Subcutaneous adipose tissue (tissue), 4 donors: ENCODE measurements around the gene CUEDC1. TPM values are rescaled to one million over a fixed set of nuclear protein-coding genes. Genes with fewer than 3 reads are reported as not detected.

Source experiments
- CTCF ChIP-seq: fragments of 450-650 bp; IDR thresholded peaks from one replicate; pipeline ENCODE4 v1.5.1; 2016; ENCODE audit warnings: low read depth, mild to moderate bottlenecking, control low read depth, antibody characterized with exemption, moderate library complexity
- total RNA-seq, 4 donors: library from RNA; depleted of rRNA; stranded (reverse); fragments of >200 nt; gene quantifications; one replicate each; pipeline ENCODE4 v1.1.0, GENCODE V29; 2016

The CUEDC1 gene
- total RNA-seq, 4 donors from 2014 or later: 18.0 to 22.5 (median 21.1) TPM

- TF ChIP-seq CTCF: no peak
Observed at GRCh38 chr17:57923182-57923872, 31.9 kb downstream of the CUEDC1 start.

GRCh38 chr17:57920916-57921703, 34.1 kb downstream of the CUEDC1 start:
- no peak for TF ChIP-seq CTCF

GRCh38 chr17:57919918-57920317, 35.3 kb downstream of the CUEDC1 start:
- TF ChIP-seq CTCF: no peak

GRCh38 chr17:57918017-57918895, 37.0 kb downstream of the CUEDC1 start:
- no peak for TF ChIP-seq CTCF

- TF ChIP-seq CTCF: no peak
Observed at GRCh38 chr17:57916925-57917858, 38.0 kb downstream of the CUEDC1 start.

- no peak for TF ChIP-seq CTCF
Observed at GRCh38 chr17:57915985-57916757, 39.0 kb downstream of the CUEDC1 start.
